IMR-90 (cell line): ENCODE data around the gene KAT6B. TPM values are rescaled to one million over a fixed set of nuclear protein-coding genes. Genes with fewer than 3 reads are reported as not detected.

Experiments used
- ATAC-seq: fragments of 200-7000 bp; cut with Tn5 transposase; 2 replicates; pipeline ENCODE4 v1.9.1; 2020; ENCODE audit warnings: low read depth, mild to moderate bottlenecking, moderate library complexity
- BruUV-seq: library from RNA; stranded (reverse); fragments of 400-500 nt; replicated peaks from 2 replicates; lab custom pipeline; 2021; lab: Mats Ljungman, UMichigan
- CTCF ChIA-PET: fragments of 300-600 bp; formaldehyde crosslinking; extraction: SDS; loops from one replicate; lab custom pipeline; 2021; ENCODE audit warnings: antibody characterized with exemption; lab: Yijun Ruan, JAX
- POLR2A ChIA-PET: fragments of 300-600 bp; sonication (Branson Sonifier 250); formaldehyde crosslinking; loops from one replicate; lab custom pipeline; 2022; ENCODE audit warnings: antibody characterized with exemption; ENCODE audit not compliant: unreplicated experiment; lab: Charles Lee
- DNase-seq: peaks from one replicate; pipeline ENCODE4 v3.0.0; 2013
- H2AFZ ChIP-seq: replicated peaks from 2 replicates; pipeline ENCODE3; 2013; ENCODE audit warnings: low read length, mild to moderate bottlenecking; ENCODE audit not compliant: poor library complexity
- H2AK5ac ChIP-seq: 2 replicates; pipeline ENCODE4 v1.6.1; 2013; ENCODE audit warnings: low read depth, low read length, inconsistent platforms
- H2AK9ac ChIP-seq: replicated peaks from 2 replicates; pipeline ENCODE3; 2013; ENCODE audit warnings: mild to moderate bottlenecking, low read depth, low read length, moderate library complexity; ENCODE audit not compliant: poor library complexity
- H2BK120ac ChIP-seq: 2 replicates; pipeline ENCODE4 v1.6.1; 2013; ENCODE audit warnings: low read depth, low read length, inconsistent platforms
- H2BK15ac ChIP-seq: 3 replicates; pipeline ENCODE4 v1.6.1; 2013; ENCODE audit warnings: low read depth, low read length, inconsistent platforms
- H2BK20ac ChIP-seq: 2 replicates; pipeline ENCODE4 v1.6.1; 2013; ENCODE audit warnings: low read depth, mild to moderate bottlenecking, inconsistent platforms, low read length, moderate library complexity
- H2BK5ac ChIP-seq: 2 replicates; pipeline ENCODE4 v1.6.1; 2013; ENCODE audit warnings: mild to moderate bottlenecking, low read depth, low read length, inconsistent platforms; ENCODE audit not compliant: poor library complexity, severe bottlenecking
- H3K14ac ChIP-seq: replicated peaks from 2 replicates; pipeline ENCODE4 v1.6.1; 2013; ENCODE audit warnings: low read depth, low read length, inconsistent platforms
- H3K18ac ChIP-seq: 2 replicates; pipeline ENCODE4 v1.6.1; 2013; ENCODE audit warnings: low read depth, low read length, control low read depth
- H3K23ac ChIP-seq: 2 replicates; pipeline ENCODE4 v1.6.1; 2013; ENCODE audit warnings: low read depth, low read length, inconsistent platforms
- H3K27ac ChIP-seq: 2 replicates; pipeline ENCODE4 v1.5.1; 2013; ENCODE audit warnings: mild to moderate bottlenecking, control low read depth, low read length; ENCODE audit not compliant: insufficient read depth
- H3K27me3 ChIP-seq: 2 replicates; pipeline ENCODE4 v1.6.1; 2013; ENCODE audit warnings: low read length; ENCODE audit not compliant: control insufficient read depth, insufficient read depth
- H3K36me3 ChIP-seq: 2 replicates; pipeline ENCODE4 v1.6.1; 2013; ENCODE audit warnings: low read length, mixed read lengths; ENCODE audit not compliant: control insufficient read depth, insufficient read depth
- H3K4ac ChIP-seq: 2 replicates; pipeline ENCODE4 v1.6.1; 2013; ENCODE audit warnings: low read depth, low read length, inconsistent platforms
- H3K4me1 ChIP-seq: 2 replicates; pipeline ENCODE4 v1.6.1; 2013; ENCODE audit warnings: low read length, mixed read lengths; ENCODE audit not compliant: control insufficient read depth, insufficient read depth
- H3K4me2 ChIP-seq: 2 replicates; pipeline ENCODE4 v1.6.1; 2013; ENCODE audit warnings: low read depth, mild to moderate bottlenecking, control low read depth, low read length, moderate library complexity
- H3K4me3 ChIP-seq: 2 replicates; pipeline ENCODE4 v1.5.1; 2013; ENCODE audit warnings: low read depth, mild to moderate bottlenecking, control low read depth, low read length, moderate library complexity; ENCODE audit not compliant: insufficient read depth
- H3K56ac ChIP-seq: 2 replicates; pipeline ENCODE4 v1.6.1; 2013; ENCODE audit warnings: low read length, inconsistent platforms; ENCODE audit not compliant: insufficient read depth; ENCODE audit errors: extremely low read depth
- H3K79me1 ChIP-seq, 2 experiments: 2 replicates each; pipeline ENCODE4 v1.6.1; 2013; ENCODE audit warnings: low read length in 2 of 2, inconsistent platforms in 1 of 2, low read depth in 1 of 2
- H3K9ac ChIP-seq: 2 replicates; pipeline ENCODE4 v1.6.1; 2013; ENCODE audit warnings: low read depth, low read length, control low read depth
- H3K9me1 ChIP-seq: 2 replicates; pipeline ENCODE4 v1.6.1; 2013; ENCODE audit warnings: low read length, inconsistent platforms; ENCODE audit not compliant: insufficient read depth
- H3K9me3 ChIP-seq: 2 replicates; pipeline ENCODE4 v1.6.1; 2013; ENCODE audit warnings: low read length; ENCODE audit not compliant: control insufficient read depth, insufficient read depth
- H4K20me1 ChIP-seq: 2 replicates; pipeline ENCODE4 v1.6.1; 2013; ENCODE audit warnings: low read length, inconsistent platforms; ENCODE audit not compliant: insufficient read depth
- H4K5ac ChIP-seq: 2 replicates; pipeline ENCODE4 v1.6.1; 2013; ENCODE audit warnings: mild to moderate bottlenecking, low read depth, low read length, control low read depth
- H4K8ac ChIP-seq, 2 experiments: 2 replicates each; pipeline ENCODE4 v1.6.1; 2013; ENCODE audit warnings: low read depth in 2 of 2, low read length in 2 of 2, control low read depth in 1 of 2, inconsistent platforms in 1 of 2
- H4K91ac ChIP-seq: 2 replicates; pipeline ENCODE4 v1.6.1; 2013; ENCODE audit warnings: low read depth, low read length, inconsistent platforms; ENCODE audit not compliant: insufficient read depth
- BHLHE40 ChIP-seq: fragments of 150-350 bp; IDR thresholded peaks from 2 replicates; pipeline ENCODE4 v1.6.1; 2016; ENCODE audit warnings: mild to moderate bottlenecking, low read depth, low read length
- CEBPB ChIP-seq: IDR thresholded peaks from 2 replicates; pipeline ENCODE4 v1.6.1; 2012; ENCODE audit warnings: low read depth, low read length, improper control_type of control experiment
- ELK1 ChIP-seq: fragments of 150-350 bp; IDR thresholded peaks from 2 replicates; pipeline ENCODE4 v1.6.1; 2016; ENCODE audit warnings: low read depth, mild to moderate bottlenecking, low read length, moderate library complexity, borderline replicate concordance
- FOS ChIP-seq: fragments of 150-350 bp; IDR thresholded peaks from 2 replicates; pipeline ENCODE4 v1.6.1; 2016; ENCODE audit warnings: low read depth, low read length
- MAFK ChIP-seq: IDR thresholded peaks from 2 replicates; pipeline ENCODE4 v1.6.1; 2012; ENCODE audit warnings: low read depth, low read length, improper control_type of control experiment
- MAZ ChIP-seq: IDR thresholded peaks from 2 replicates; pipeline ENCODE4 v1.6.1; 2012; ENCODE audit warnings: low read depth, mild to moderate bottlenecking, low read length, improper control_type of control experiment, moderate library complexity, borderline replicate concordance
- MXI1 ChIP-seq: IDR thresholded peaks from 2 replicates; pipeline ENCODE4 v1.6.1; 2012; ENCODE audit warnings: low read depth, mild to moderate bottlenecking, low read length, moderate library complexity, borderline replicate concordance
- NFE2L2 ChIP-seq: fragments of 150-350 bp; IDR thresholded peaks from 2 replicates; pipeline ENCODE4 v1.6.1; 2016; ENCODE audit warnings: low read depth, mild to moderate bottlenecking, low read length
- POLR2A ChIP-seq: IDR thresholded peaks from 2 replicates; pipeline ENCODE4 v1.6.1; 2012; ENCODE audit warnings: mild to moderate bottlenecking, low read depth, low read length
- RAD21 ChIP-seq: IDR thresholded peaks from 2 replicates; pipeline ENCODE4 v1.6.1; 2012; ENCODE audit warnings: low read length, improper control_type of control experiment
- RCOR1 ChIP-seq: IDR thresholded peaks from 2 replicates; pipeline ENCODE4 v1.6.1; 2012; ENCODE audit warnings: mild to moderate bottlenecking, low read length, improper control_type of control experiment; ENCODE audit not compliant: insufficient replicate concordance
- RFX5 ChIP-seq: IDR thresholded peaks from 2 replicates; pipeline ENCODE4 v1.8.0; 2012; ENCODE audit warnings: low read depth, mild to moderate bottlenecking, low read length, moderate library complexity
- USF2 ChIP-seq: fragments of 150-350 bp; IDR thresholded peaks from 2 replicates; pipeline ENCODE4 v1.6.1; 2017; ENCODE audit warnings: mild to moderate bottlenecking, antibody characterized with exemption, low read length, low read depth
- WGBS, 2 experiments: methylation state at CpG; one replicate each; pipeline versions ENCODE4 v1.1.5 to v1.1.7; 2013; ENCODE audit warnings: missing lambda C conversion rate in 2 of 2; ENCODE audit not compliant: insufficient read length in 1 of 2; ENCODE audit errors: extremely low coverage in 2 of 2; 5-methylcytosine and 5-hydroxymethylcytosine counted together
- dilution Hi-C: fragments of 300-500 bp; cut with HindIII; formaldehyde crosslinking; loops from one replicate; pipeline ENCODE4 v1.14.3; 2018; ENCODE audit warnings: low sequenced_read_pairs; ENCODE audit not compliant: unreplicated experiment
- in situ Hi-C: fragments of 300-500 bp; cut with MboI; formaldehyde crosslinking; loops from 3 replicates; pipeline ENCODE4 v1.14.3; 2019; ENCODE audit warnings: low sequenced_read_pairs, inconsistent platforms, mixed read lengths
- intact Hi-C: fragments of 100-400 bp; cut with micrococcal nuclease; formaldehyde crosslinking; loops from 2 replicates; pipeline ENCODE4 v1.10.0; 2022
- polyA plus RNA-seq, 3 experiments: library from polyadenylated mRNA; depleted of rRNA; stranded (reverse); fragments of >200 nt; gene quantifications; 2 replicates each; pipeline ENCODE4 v1.2.3, GENCODE V29; 2012; ENCODE audit warnings: low replicate concordance in 1 of 3
- total RNA-seq: library from RNA; depleted of rRNA; stranded (reverse); fragments of >200 nt; gene quantifications from 2 replicates; pipeline ENCODE4 v1.2.3, GENCODE V29; 2012

The KAT6B gene
- total and polyA plus RNA-seq, 2 of the 4 experiments (the other 2 are of a cell fraction), result 8.8 to 28.1 TPM

- BruUV-seq, result no TSS peak
- peak; percentile 27; the same call in 1 of the 2 replicates for ATAC-seq
Measured at GRCh38 chr10:74898201-74898976, 72.0 kb downstream of the KAT6B start.

More at GRCh38 chr10:74898201-74898976, 72.0 kb downstream of the KAT6B start:
- Histone ChIP-seq H3K4me1 (peaks cover 13% of the 10 kb centered on the region), H3K27ac (peak overlapping the region; percentile 84), H3K9me1 (peaks cover 20% of the 10 kb centered on the region), H2AK9ac (peak overlapping the region; percentile 29), H3K9ac (no peak overlapping the region), H2BK5ac (peak overlapping the region; percentile 86), H3K9me3 (no peaks in the 10 kb centered on the region), H4K20me1 (peaks cover 14% of the 10 kb centered on the region; the same call in 1 of the 2 replicates), H3K4ac (peak overlapping the region; percentile 85), H3K4me3 (no peak overlapping the region), H3K18ac (peak overlapping the region; percentile 38; the same call in 1 of the 2 replicates), H3K23ac (peak overlapping the region; percentile 68), H3K36me3 (no peaks in the 10 kb centered on the region; the same call in 1 of the 2 replicates), H2BK15ac (peak overlapping the region; percentile 95; the same call in 2 of the 3 replicates), H2BK120ac (peak overlapping the region; percentile 71; the same call in 1 of the 2 replicates), H2BK20ac (peak overlapping the region; percentile 78; the same call in 1 of the 2 replicates), H3K27me3 (no peaks in the 10 kb centered on the region), H2AFZ (no peak overlapping the region), H3K56ac (no peak overlapping the region), H2AK5ac (peak overlapping the region; percentile 75; the same call in 1 of the 2 replicates), H4K5ac (peak overlapping the region; percentile 69; the same call in 1 of the 2 replicates), H4K91ac (0 out of 2 replicates have a peak overlapping the region, but pooled peaks have one; percentile 60), H3K14ac (peak overlapping the region; percentile 34), H4K8ac (peak overlapping the region in 1 of 2 experiments; percentile 76; a peak in 3 of 4 replicates), H3K4me2 (peak overlapping the region; percentile 40; the same call in 1 of the 2 replicates), H3K79me1 (peaks cover 30 to 69% of the 10 kb centered on the region in 2 experiments)
- in situ Hi-C loops (no loop called here), dilution Hi-C loops (no loop called here), intact Hi-C loops (no loop called here)
- CTCF ChIA-PET, result no interaction called here
- POLR2A ChIA-PET, result no interaction called here
- DNase-seq, result peak; percentile 19
- no CpG with 5 or more reads among the region's 4 CpGs for WGBS, 2 experiments
- TF ChIP-seq NFE2L2 (no peak), FOS (no peak), MXI1 (no peak), MAFK (no peak), RAD21 (no peak), RCOR1 (no peak), ELK1 (no peak), RFX5 (no peak), POLR2A (no peak), USF2 (no peak), MAZ (no peak), CEBPB (no peak), BHLHE40 (no peak)
